CD4-positive, alpha-beta memory T cell (primary cell): Measurements from ENCODE around the gene CMTM7. TPM values are rescaled to one million over a fixed set of nuclear protein-coding genes. Genes with fewer than 3 reads are reported as not detected.

Experiments used
- CTCF ChIA-PET: fragments of 350-600 bp; sonication (Branson Sonifier 250); formaldehyde crosslinking; loops from one replicate; lab custom pipeline; 2021; ENCODE audit warnings: inconsistent platforms; ENCODE audit not compliant: partially characterized antibody; lab: Charles Lee
- POLR2A ChIA-PET: fragments of 350-600 bp; sonication (Branson Sonifier 250); formaldehyde crosslinking; loops from one replicate; lab custom pipeline; 2021; ENCODE audit not compliant: partially characterized antibody; lab: Charles Lee
- DNase-seq, 5 donors: peaks; one replicate each; pipeline versions ENCODE4 v3.0.0 to v3.0.0-alpha.2; 2020 to 2022; ENCODE audit warnings: mixed read lengths in 1 of 5
- H3K27ac ChIP-seq: one replicate; pipeline ENCODE4 v1.7.0; 2013; ENCODE audit warnings: low read depth, low read length
- H3K27me3 ChIP-seq: 2 replicates; pipeline ENCODE4 v1.7.0; 2013; ENCODE audit warnings: mild to moderate bottlenecking, low read length, moderate library complexity; ENCODE audit not compliant: insufficient read depth
- H3K36me3 ChIP-seq: 2 replicates; pipeline ENCODE4 v1.7.0; 2013; ENCODE audit warnings: mild to moderate bottlenecking, low read length, moderate library complexity; ENCODE audit not compliant: insufficient read depth
- H3K4me1 ChIP-seq: 2 replicates; pipeline ENCODE4 v1.7.0; 2013; ENCODE audit warnings: mild to moderate bottlenecking, low read length, moderate library complexity; ENCODE audit not compliant: insufficient read depth
- H3K4me3 ChIP-seq, 2 donors: one replicate each; pipeline ENCODE4 v1.7.0; 2013; ENCODE audit warnings: low read length in 2 of 2, mild to moderate bottlenecking in 1 of 2
- H3K9me3 ChIP-seq, 2 donors: one replicate each; pipeline ENCODE4 v1.7.0; 2013; ENCODE audit warnings: low read length in 2 of 2, control low read depth in 1 of 2; ENCODE audit not compliant: control insufficient read depth in 1 of 2
- H3K27ac Mint-ChIP-seq, 7 donors: one replicate each; pipeline ENCODE4 v1.8.0; 2020 to 2021; ENCODE audit warnings: mixed read lengths in 7 of 7, mild to moderate bottlenecking in 6 of 7, inconsistent platforms in 3 of 7, moderate library complexity in 3 of 7
- H3K27me3 Mint-ChIP-seq, 2 donors: one replicate each; pipeline ENCODE4 v1.8.0; 2020 to 2021; ENCODE audit warnings: mixed read lengths in 2 of 2
- H3K36me3 Mint-ChIP-seq, 2 donors: one replicate each; pipeline ENCODE4 v1.8.0; 2020 to 2021; ENCODE audit warnings: mixed read lengths in 2 of 2, inconsistent platforms in 1 of 2, mild to moderate bottlenecking in 1 of 2
- H3K4me1 Mint-ChIP-seq, 4 donors: one replicate each; pipeline ENCODE4 v1.8.0; 2020 to 2021; ENCODE audit warnings: mixed read lengths in 4 of 4, mild to moderate bottlenecking in 1 of 4
- H3K4me3 Mint-ChIP-seq, 8 donors: one replicate each; pipeline ENCODE4 v1.8.0; 2020 to 2021; ENCODE audit warnings: mixed read lengths in 8 of 8, mild to moderate bottlenecking in 7 of 8, moderate library complexity in 6 of 8, inconsistent platforms in 3 of 8
- H3K9me3 Mint-ChIP-seq, 8 donors: one replicate each; pipeline ENCODE4 v1.8.0; 2020 to 2021; ENCODE audit warnings: mixed read lengths in 8 of 8, mild to moderate bottlenecking in 5 of 8, inconsistent platforms in 3 of 8, moderate library complexity in 1 of 8
- intact Hi-C: fragments of 100-400 bp; cut with micrococcal nuclease; formaldehyde crosslinking; loops from one replicate; pipeline ENCODE4 v1.15.1; 2023
- polyA plus RNA-seq, 2 donors: library from polyadenylated mRNA; unstranded; fragments of 300-500 nt; fragmentation: Illumina TruSeq; gene quantifications; one replicate each; pipeline ENCODE4 v1.2.3, GENCODE V29; 2021
- total RNA-seq, 2 experiments: library from RNA; stranded (reverse); gene quantifications; one replicate each; pipeline ENCODE4 v1.2.3, GENCODE V29; 2021

Gene CMTM7
- total and polyA plus RNA-seq, 4 experiments from 2014 or later, result 44.2 to 137 (median 65.7) TPM

DNA sequence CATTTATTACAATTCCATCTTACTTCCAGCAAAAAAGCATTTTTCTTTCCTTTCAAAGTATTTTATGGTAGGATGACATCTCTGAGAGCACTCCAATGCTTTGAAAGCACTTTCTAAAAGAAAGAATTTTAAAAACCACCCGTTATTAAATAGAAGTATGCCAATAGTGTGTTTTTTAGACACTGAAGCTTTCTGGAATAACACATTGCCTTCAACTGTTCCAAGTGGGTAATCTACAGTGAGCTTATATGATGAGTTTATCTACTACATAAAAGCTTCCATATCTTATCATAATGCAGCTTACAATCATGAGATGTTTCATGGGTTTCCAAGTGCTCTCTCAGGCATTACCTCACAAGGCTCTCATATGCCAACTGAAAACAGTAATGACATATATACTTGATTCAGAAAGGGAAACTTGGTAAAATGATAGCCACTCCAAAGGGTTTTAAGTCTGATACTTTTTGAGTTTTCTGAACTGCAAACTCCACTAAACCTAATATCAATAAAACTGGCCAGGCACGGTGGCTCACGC lies 96.9 kb downstream of the CMTM7 start:
- Histone ChIP-seq H3K4me1 (peaks cover 22% of the 10 kb centered on the region), H3K27me3 (no peaks in the 10 kb centered on the region), H3K27ac (no peak overlapping the region), H3K36me3 (peaks cover 10% of the 10 kb centered on the region), H3K4me3 (no peak overlapping the region), H3K9me3 (no peaks in the 10 kb centered on the region)
- no peak for DNase-seq
- Mint-ChIP-seq H3K36me3 (peaks cover 28 to 50% of the 10 kb centered on the region in 2 donors), H3K4me1 (peaks cover 10 to 19% (median 11%) of the 10 kb centered on the region in 4 donors), H3K27ac (peak overlapping the region in 4 of 7 donors; percentile 1 to 26 (median 12)), H3K27me3 (no peaks in the 10 kb centered on the region), H3K9me3 (no peaks in the 10 kb centered on the region), H3K4me3 (no peak overlapping the region)
- ChIA-PET POLR2A (no interaction called here), CTCF (interaction anchor here (0.7 to 1.3 kb wide), 3 partner anchors 21 to 50 kb away, joined by 3 to 4 read pairs (median 3); no protein-coding TSS in a partner anchor)
- intact Hi-C loops, result no loop called here

- no peaks in the 10 kb centered on the region for H3K27me3 Mint-ChIP-seq
- H3K4me3 Mint-ChIP-seq, result no peak overlapping the region
- DNase-seq, result no peak
- Histone ChIP-seq H3K27ac (no peak overlapping the region), H3K27me3 (no peaks in the 10 kb centered on the region), H3K4me3 (no peak overlapping the region), H3K4me1 (peaks cover 55% of the 10 kb centered on the region), H3K36me3 (no peaks in the 10 kb centered on the region), H3K9me3 (no peaks in the 10 kb centered on the region)
- H3K36me3 Mint-ChIP-seq, result peaks cover 11 to 21% of the 10 kb centered on the region in 2 donors
- H3K4me1 Mint-ChIP-seq, result peaks cover 8 to 25% (median 19%) of the 10 kb centered on the region in 4 donors
- ChIA-PET POLR2A (no interaction called here), CTCF (interaction anchor here (1.2 to 1.5 kb wide), 2 partner anchors 14 to 26 kb away, joined by 3 to 4 read pairs; no protein-coding TSS in a partner anchor)
- H3K9me3 Mint-ChIP-seq, result no peaks in the 10 kb centered on the region
- no peak overlapping the region for H3K27ac Mint-ChIP-seq
- intact Hi-C loops, result no loop called here
Measured at GRCh38 chr3:32492684-32493436, 101.2 kb downstream of the CMTM7 start.

DNA sequence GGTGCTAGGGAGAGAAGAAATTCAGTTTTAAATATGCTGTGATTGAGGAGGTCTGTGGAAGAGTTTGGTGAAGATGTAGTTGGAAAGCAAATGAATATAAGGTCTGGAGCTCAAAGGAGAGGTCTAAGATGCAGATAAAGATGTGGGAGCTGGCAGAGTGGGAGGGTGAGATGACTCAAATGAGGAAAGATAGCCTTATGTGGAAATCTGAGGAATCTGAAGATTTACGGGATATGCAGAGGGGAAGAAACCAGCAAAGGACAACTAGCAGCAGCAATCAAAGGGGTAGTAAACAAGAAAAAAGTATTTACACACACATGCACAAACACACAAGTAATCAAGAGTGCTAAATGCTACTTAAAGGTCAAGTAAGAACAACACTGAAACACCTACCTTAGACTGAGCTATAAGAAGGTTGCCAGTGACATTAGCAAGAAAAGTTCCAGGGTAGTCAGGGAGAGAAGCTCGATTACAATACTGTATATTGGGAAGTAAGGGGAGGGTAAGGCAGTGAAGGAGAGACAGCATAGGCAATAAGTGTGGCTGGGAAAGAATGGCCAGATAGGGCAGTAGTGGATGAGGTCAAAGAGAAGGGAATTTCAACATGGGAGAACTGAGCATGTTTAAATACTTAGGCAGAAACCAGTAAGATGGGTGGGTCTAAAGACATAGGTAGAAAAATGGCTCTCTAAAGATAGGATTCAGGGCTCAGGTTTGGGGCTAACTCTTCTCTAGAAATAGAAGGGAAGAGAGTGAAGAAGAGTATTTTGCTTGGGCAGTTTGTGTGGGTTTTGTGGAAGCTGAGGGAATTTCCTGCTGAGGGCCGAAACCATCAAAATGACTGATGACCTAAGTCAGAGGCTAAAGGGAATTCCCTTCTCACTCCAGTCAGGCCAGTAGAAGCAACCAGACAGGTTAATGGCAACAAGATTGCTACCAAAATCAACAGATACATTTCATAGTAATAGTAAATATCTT lies 102.1 kb downstream of the CMTM7 start:
- no peak overlapping the region for H3K27ac Mint-ChIP-seq
- H3K4me3 Mint-ChIP-seq, result no peak overlapping the region
- Histone ChIP-seq H3K9me3 (no peaks in the 10 kb centered on the region), H3K4me3 (no peak overlapping the region), H3K4me1 (peaks cover 62% of the 10 kb centered on the region), H3K36me3 (no peaks in the 10 kb centered on the region), H3K27ac (no peak overlapping the region), H3K27me3 (no peaks in the 10 kb centered on the region)
- POLR2A ChIA-PET, result no interaction called here
- no peaks in the 10 kb centered on the region for H3K9me3 Mint-ChIP-seq
- CTCF ChIA-PET, result interaction anchor here (0.5 to 1.5 kb wide), 2 partner anchors 27 to 636 kb away, joined by 3 to 4 read pairs; no protein-coding TSS in a partner anchor
- H3K27me3 Mint-ChIP-seq, result no peaks in the 10 kb centered on the region
- peaks cover 11 to 33% (median 20%) of the 10 kb centered on the region in 4 donors for H3K4me1 Mint-ChIP-seq
- no peak for DNase-seq
- intact Hi-C loops, result no loop called here
- H3K36me3 Mint-ChIP-seq, result peaks cover 9 to 16% of the 10 kb centered on the region in 2 donors

- Histone ChIP-seq H3K36me3 (no peaks in the 10 kb centered on the region), H3K4me3 (no peak overlapping the region), H3K4me1 (peaks cover 72% of the 10 kb centered on the region), H3K27ac (no peak overlapping the region), H3K9me3 (no peaks in the 10 kb centered on the region), H3K27me3 (no peaks in the 10 kb centered on the region)
- peaks cover 18 to 42% (median 27%) of the 10 kb centered on the region in 4 donors for H3K4me1 Mint-ChIP-seq
- peaks cover 12 to 13% of the 10 kb centered on the region in 2 donors for H3K36me3 Mint-ChIP-seq
- ChIA-PET POLR2A (interaction anchor here (0.9 kb wide), 1 partner anchor 103 kb away, joined by 3 read pairs; the partner anchor contains the start of gene CMTM7), CTCF (interaction anchor here (4.6 kb wide), 1 partner anchor 15 kb away, joined by 16 read pairs; no protein-coding TSS in a partner anchor)
- intact Hi-C loops, result no loop called here
- H3K4me3 Mint-ChIP-seq, result peak overlapping the region in 1 of 8 donors; percentile 1
- no peak for DNase-seq
- no peaks in the 10 kb centered on the region for H3K27me3 Mint-ChIP-seq
- no peaks in the 10 kb centered on the region for H3K9me3 Mint-ChIP-seq
- H3K27ac Mint-ChIP-seq, result no peak overlapping the region
Measured at GRCh38 chr3:32495085-32495484, 103.4 kb downstream of the CMTM7 start.

DNA sequence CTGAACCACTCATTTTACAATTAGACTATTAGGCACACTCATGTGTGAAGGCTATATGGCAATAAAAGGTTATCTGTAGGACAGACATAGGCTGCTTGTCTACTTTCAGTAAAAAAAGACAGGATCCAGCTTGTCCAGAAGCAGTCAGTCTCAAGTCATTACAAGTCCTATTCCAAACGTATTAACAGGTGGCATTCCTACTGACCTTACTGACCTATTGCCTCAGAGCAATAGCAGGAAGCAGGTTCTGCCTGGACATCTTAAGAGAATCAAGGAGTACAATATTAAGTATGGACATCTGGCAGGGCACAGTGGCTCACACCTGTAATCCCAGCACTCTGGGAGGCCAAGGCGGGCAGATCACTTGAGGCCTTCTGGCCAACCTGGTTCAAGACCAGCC lies 104.0 kb downstream of the CMTM7 start:
- H3K4me1 ChIP-seq, result peaks cover 77% of the 10 kb centered on the region
- H3K27me3 ChIP-seq, result no peaks in the 10 kb centered on the region
- ChIA-PET CTCF (interaction anchor here (0.9 to 4.6 kb wide), 3 partner anchors 15 to 62 kb away, joined by 3 to 16 read pairs (median 3); no protein-coding TSS in a partner anchor), POLR2A (interaction anchor here (0.9 kb wide), 1 partner anchor 104 kb away, joined by 3 read pairs; the partner anchor contains the start of gene CMTM7)
- no peak overlapping the region for H3K27ac ChIP-seq
- H3K27ac Mint-ChIP-seq, result peak overlapping the region in 1 of 7 donors; percentile 9
- H3K9me3 ChIP-seq, result no peaks in the 10 kb centered on the region
- H3K4me3 Mint-ChIP-seq, result peak overlapping the region in 3 of 8 donors; percentile 11 to 47 (median 35)
- no peak for DNase-seq
- no peak overlapping the region for H3K4me3 ChIP-seq
- peaks cover 22 to 47% (median 33%) of the 10 kb centered on the region in 4 donors for H3K4me1 Mint-ChIP-seq
- no peaks in the 10 kb centered on the region for H3K9me3 Mint-ChIP-seq
- intact Hi-C loops, result no loop called here
- H3K36me3 Mint-ChIP-seq, result peaks cover 13 to 15% of the 10 kb centered on the region in 2 donors
- H3K27me3 Mint-ChIP-seq, result no peaks in the 10 kb centered on the region
- no peaks in the 10 kb centered on the region for H3K36me3 ChIP-seq

GRCh38 chr3:32498252-32498651 lies 106.6 kb downstream of the CMTM7 start:
- Mint-ChIP-seq H3K4me1 (peaks cover 31 to 70% (median 48%) of the 10 kb centered on the region in 4 donors), H3K9me3 (no peaks in the 10 kb centered on the region), H3K4me3 (peak overlapping the region in 3 of 8 donors; percentile 16 to 61 (median 39)), H3K36me3 (peaks cover 13 to 25% of the 10 kb centered on the region in 2 donors), H3K27ac (peak overlapping the region in 2 of 7 donors; percentile 3 to 8), H3K27me3 (no peaks in the 10 kb centered on the region)
- no peaks in the 10 kb centered on the region for H3K36me3 ChIP-seq
- no peak overlapping the region for H3K4me3 ChIP-seq
- ChIA-PET POLR2A (no interaction called here), CTCF (interaction anchor here (0.8 to 4.6 kb wide), 6 partner anchors 9 to 124 kb away, joined by 3 to 16 read pairs (median 4); no protein-coding TSS in a partner anchor)
- no peak for DNase-seq
- no peak overlapping the region for H3K27ac ChIP-seq
- no peaks in the 10 kb centered on the region for H3K9me3 ChIP-seq
- peaks cover 79% of the 10 kb centered on the region for H3K4me1 ChIP-seq
- no peaks in the 10 kb centered on the region for H3K27me3 ChIP-seq
- intact Hi-C loops, result no loop called here
